Activated T-cell treated with anti-CD3 and anti-CD28 coated beads, Interleukin-2, amount 50 U/mL, for 1 hour (primary cell): ENCODE results near the gene TMEM235.

Experiments
- DNase-seq: peaks from one replicate; pipeline ENCODE4 v3.0.0-alpha.2; 2020

Gene TMEM235

DNA sequence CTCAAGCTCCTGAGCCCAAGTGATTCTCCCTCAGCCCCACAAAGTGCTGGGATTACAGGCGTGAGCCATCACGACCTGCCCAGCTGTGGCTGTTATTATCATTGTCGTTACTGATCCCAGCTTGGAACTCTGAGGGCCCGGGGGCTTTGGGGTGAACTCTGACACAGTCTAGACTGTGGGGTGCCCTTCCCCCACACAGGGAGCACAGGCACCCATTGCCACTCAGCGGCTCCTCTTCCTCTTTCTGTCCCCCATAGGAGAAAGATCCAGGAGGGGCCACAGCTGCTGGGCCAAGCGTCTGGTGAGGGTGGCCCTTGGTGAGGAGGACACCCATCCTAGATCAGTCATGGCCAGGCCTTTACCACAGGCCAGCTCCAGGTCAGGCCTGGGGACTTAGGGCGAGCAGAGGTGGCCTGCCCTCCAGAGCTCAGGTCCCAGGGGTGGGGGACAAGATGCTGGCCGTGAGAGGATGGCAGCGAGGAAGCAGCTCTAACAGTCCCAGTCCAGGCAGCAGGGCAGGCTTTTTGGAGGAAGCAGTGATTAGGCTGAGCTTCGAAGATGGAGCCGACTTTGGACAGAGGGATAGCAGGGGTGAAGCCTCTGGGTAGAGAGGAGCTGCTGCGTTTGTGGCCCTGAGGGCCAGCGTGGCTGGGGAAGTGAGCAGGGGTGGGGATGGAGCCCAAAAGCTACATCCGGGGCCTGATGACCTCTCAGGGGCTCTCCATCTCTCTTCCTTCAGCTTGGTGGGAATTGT is 24.7 kb downstream of the TMEM235 start:
- DNase-seq: no peak

DNA sequence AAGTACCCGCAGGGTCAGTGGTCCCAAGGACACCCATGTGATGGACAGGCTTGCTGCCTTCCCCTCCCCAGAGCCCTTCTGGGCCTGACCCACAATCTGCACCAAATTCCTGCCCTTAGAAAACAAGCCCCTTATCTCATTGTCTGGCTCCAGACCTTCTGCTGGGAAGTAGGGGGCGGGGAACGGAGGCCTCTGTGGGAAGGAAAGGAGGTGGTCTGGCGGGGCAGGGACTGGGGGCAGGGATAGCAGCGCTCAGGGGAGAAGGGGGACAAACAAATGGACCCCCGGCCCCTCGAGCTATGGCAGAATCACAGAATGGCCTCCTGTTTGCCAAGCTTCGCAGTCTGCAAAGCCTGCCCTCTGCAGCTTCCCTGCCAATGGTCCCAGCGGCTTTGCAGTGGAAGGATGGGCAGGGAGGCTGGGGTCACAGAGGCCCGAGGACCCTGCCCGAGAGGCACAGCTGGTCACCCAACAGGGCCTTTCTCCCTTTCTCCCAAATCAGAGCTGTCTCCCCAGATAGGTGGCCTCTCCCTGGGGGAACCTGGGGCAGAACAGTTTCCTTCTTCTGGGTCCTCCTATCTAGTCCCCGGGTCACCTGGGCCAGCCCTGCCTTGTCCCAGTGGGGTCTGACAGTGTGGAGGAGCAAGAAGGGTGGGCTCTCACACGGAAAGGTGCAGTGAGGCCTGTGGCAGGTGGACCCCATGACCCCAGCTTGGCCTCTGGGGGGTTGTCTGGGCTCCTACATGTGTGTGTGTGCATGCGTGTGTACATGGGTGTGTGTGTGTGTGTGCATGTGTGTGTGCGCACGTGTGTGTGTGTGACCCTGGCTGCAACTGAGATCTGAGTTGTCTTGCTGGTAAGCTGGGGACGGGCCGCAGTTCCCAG is 25.5 kb downstream of the TMEM235 start:
- DNase-seq: no peak

DNA sequence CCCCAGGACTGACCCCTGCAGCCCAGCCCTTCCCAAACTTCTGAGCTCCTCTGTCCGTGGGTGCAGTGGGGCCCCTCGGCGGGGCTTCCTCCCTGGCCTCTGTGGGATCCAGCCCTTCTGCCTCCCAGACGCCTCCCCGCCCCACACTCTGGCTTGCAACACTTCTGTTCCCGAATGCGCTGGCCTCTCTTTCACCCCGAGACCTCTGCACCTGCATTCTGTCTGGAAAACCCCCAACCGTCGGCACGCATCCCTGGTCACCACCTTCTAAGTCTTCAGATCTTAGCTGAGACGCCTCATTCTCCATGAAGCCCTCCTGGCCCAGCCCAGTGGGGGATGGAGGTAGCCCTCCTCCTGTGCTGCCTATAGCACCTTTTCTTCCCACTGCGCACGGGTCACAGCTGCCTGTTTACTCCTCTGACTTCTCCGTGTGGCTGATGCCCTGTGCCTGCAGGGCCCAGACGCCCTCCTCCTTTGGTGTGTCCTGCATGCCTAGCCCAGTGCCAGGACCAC is 26.4 kb downstream of the TMEM235 start:
- no peak for DNase-seq

DNA sequence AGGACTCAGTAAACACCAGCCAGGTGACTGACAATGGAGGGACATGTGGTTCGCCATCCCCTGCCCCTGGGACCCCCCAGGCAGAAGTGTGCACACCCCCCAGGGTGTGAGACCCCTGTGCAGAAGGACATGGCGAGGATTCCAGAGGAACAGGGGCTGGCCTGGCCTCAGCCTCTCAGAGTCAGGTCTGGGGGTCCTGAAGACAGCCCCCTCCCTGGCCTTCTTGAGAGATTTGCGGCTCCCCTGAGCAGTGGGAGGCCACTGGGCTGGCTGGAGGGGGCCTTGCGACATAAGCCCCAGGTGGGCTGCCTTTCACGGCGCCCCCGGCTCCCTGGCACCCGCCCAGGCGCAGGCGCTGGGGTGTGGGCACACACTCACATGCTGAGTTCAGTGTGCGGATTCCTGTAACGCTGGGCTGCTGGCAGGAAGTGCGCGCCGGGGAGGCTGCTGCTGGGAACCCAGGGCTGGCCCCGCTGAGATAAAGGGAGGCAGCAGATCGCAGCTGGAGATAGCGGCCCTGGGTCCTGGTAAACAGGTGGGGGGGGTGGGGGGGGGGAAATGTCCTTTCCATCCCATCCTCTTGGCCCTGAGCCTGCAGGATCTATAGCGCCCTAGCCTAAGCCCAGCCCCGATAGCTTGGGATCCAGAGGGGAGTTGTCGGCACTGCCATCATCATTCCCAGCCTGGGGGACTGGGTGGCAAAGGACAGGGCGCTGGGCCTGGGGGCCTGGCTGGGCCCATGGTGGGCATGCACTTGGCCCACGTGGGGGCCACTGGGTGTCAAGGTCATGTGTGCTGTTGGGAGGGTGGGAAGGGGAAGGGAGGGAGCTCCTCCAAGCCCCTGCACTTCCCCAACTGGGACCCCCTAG is 27.1 kb downstream of the TMEM235 start:
- DNase-seq: peak; percentile 70

DNA sequence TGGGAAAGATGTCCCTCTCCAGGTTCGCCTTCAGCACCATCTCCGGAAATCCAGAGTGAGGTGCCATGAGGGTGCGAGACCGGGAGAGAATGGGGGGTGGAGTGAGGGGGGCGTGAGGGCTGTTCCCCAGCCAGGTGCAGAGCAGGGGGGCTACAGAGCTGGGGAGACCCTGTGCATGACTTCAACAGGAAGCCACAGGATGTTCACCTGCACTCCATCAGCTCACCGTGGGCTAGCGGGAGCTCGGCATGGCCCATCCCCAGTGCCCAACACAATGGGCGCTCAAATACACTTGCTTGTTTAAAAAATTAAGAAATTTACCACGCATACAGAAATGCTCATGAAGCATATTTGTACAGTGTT is 27.7 kb downstream of the TMEM235 start:
- DNase-seq: no peak

DNA sequence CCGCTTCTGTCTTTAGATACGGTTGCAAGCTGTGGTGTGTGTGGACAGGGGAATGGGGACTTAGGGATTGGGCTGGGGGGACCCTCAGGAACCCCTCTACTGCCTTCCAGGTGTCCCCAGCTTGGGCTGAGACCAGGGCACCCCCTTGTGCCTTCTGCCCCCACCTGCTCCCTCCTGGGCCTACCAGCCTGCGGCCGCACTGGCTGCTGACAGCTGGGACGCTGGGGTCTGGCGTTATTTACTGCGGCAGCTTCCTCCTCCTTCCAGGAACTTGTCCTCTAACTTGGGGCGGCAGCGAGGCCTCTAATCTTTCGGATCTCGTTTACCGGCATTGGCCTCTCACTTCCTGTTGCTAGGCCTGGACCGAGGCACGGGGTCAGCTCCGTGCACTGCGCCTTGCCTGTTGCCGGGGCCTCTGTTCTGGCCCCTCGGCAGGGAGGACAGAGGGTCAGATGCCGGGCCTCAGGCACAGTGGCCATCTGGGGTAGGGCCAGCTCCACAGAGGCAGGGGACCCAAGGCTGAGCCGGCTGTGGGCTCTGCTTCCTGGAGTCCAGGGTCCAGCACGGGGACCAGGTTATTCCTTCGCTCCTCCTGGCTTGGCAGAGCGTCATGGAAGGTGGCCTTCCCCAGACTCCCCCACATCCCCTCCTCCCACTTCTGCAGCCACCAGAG is 31.8 kb downstream of the TMEM235 start:
- DNase-seq: no peak

DNA sequence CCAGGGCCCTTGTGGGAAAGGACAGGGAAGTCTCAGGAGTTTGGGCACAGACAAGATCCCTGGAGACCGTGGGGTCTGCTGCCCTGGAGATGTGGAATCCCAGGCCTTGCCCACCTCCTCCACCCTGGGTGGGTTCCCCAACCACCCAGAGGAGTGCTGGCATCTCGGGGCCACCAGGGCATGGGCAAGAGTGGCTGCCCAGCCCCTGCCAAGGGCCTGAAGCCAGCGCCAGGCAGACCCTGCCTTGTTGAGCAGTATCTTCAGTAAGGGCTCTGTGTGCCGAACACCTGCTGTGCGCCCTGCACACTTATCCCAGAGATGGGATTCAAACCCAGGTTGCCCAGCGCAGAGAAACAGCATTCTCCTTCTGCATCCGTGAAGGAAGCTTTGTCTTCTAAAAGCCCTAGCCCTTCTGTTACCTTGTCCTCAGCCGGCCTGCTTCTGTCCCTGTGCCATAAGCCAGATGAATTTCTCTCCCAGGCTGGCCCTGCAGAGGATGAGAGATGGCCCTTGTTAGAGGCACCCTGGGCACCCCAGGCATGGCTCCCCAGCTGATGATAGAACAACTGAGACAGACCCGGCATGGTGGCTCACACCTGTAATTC is 32.4 kb downstream of the TMEM235 start:
- DNase-seq: no peak

DNA sequence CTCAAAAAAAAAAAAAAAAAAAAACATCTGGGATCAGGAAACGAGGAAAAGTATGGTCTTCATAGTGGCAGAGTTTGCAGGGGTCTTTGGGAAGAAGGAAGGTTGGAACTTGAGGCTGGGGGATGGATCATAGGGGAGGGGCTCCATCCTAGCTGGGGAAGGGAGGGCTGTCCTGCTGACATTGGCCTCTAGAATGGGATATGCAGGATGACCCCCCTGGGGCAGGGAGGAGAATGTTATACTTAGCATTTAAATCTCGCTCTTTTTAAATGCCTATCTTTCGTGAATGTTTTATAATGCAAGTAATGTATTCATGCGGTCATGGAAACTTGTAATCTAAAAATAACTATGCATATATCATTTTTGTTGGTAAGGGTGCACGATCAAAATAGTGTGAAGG is 33.2 kb downstream of the TMEM235 start:
- no peak for DNase-seq

DNA sequence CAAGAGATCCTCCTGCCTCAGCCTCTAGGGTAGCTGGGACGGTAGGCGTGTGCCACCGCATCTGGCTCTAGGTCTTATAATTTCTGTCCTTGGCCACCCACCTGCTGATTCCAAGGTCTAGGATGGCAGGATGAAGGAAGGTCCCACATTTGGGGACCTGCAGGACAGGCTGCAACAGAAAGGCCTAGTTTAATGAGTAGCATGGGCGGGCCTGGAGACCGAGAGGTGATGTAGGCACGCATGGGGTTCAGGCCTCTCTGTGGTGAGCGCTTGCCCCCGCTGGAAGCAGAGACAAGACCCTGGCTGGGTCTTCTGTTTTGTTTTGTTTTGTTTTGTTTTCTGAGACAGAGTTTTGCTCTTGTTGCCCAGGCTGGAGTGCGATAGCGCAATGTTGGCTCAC is 33.7 kb downstream of the TMEM235 start:
- DNase-seq: no peak

DNA sequence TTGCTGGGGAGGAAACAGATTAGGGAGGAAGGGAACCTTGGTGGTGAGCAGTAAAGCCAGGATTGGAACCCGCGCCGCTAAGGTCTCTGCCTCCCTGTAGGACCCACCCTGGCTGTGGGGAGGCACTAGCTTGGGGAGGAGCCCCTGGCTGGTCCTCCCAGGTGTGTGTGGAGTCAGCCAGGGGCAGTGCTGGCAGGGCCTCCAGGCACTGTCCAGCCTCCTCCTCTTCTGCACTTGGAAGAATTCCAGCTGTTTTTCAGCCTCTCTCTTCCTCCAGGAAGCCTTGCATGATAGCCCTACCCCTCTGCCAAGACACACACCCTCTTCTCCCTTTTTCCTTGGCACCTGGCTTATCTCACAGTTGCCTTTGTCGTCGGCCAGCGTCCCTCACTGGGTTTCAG is 34.8 kb downstream of the TMEM235 start:
- DNase-seq: no peak

DNA sequence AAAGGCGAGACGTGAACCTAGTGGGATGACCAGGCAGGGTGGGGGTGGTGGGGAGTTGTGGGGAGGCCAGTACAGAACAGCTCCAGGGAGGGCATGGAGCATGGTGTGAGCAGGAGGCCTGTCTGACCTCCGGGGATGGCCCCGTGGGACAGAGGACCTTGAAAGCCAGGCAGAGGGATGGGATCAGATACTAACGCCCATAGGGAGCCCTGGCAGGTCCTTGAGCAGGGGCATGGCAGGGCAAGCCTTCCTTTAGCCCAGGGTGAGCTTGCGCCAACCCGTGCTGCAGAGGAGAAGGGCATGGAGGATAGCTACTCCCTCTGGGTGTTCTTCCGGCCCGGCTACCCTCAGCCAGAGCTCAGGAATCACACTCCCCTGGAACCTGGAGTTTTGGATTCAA is 35.3 kb downstream of the TMEM235 start:
- no peak for DNase-seq

DNA sequence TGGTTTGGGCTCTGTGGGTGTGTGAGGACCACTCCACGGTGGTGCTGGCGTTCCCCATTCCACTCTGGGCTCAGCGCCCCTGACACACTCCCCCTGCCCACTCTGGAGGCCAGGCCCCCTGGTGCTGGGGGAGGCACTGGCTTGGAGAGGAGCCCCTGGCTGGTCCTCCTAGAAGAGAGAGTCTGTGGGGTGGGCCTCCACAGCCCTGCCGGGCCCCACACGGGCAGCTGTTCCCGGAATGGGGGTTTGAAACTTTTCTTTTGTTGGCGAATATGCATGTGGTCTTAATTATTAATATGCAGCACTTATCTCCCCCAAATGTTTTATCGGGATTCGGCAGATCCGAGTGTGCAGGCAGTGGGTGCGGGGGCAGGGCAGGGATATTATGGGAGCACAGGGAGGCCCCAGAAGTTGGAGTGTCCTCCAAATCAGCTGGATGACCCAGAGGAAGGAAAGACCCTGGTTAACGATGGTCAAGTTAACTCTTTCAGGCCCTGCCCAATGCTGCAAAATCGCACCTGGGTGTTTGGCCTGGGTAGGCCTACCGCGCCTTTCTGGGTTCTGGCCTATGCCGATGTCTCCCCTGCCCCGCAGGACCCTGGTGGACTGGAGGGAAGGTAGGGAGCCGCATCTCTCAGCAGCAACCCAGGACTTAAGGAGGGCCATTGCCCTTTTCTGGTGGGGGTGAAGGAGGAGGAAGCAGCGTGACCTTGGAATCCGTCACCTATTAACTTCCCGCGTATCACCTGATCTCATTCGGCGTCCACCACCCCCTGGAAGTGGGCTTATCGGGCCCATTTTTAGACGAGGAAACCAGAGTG is 36.0 kb downstream of the TMEM235 start:
- DNase-seq: no peak

DNA sequence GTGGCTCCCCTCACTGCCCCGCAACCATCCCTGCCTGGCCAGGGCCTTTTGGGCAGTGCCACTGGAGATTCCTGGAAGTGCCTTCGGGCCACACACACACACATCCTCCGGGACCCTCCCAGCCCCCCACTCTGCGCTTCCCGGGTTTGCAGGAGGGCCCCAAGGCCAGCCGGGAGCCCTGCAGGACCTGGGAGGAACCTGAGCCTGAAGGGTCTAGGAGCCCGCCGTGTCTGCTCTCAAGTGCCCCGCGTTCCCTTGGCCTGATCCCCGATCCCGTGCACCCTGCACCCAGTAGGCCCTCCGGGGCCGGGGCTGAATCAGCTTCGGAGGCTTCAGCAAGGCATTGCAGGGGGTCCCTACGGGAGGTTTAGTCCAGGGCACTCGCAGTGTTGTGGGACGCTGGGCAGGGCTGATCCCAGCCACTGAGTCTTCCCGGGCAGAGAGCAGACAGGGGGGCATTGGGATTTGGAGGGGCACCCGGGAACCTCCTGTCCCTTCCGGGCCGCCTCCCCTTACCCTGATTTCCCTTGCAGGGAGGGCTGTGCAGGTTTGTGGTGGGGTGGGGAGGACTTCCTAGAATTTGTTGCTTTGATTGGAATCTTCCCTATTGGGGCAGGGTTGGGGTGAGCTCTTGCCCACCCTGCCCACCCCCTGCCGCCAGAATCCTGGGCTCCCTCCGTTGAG is 36.9 kb downstream of the TMEM235 start:
- DNase-seq: no peak

DNA sequence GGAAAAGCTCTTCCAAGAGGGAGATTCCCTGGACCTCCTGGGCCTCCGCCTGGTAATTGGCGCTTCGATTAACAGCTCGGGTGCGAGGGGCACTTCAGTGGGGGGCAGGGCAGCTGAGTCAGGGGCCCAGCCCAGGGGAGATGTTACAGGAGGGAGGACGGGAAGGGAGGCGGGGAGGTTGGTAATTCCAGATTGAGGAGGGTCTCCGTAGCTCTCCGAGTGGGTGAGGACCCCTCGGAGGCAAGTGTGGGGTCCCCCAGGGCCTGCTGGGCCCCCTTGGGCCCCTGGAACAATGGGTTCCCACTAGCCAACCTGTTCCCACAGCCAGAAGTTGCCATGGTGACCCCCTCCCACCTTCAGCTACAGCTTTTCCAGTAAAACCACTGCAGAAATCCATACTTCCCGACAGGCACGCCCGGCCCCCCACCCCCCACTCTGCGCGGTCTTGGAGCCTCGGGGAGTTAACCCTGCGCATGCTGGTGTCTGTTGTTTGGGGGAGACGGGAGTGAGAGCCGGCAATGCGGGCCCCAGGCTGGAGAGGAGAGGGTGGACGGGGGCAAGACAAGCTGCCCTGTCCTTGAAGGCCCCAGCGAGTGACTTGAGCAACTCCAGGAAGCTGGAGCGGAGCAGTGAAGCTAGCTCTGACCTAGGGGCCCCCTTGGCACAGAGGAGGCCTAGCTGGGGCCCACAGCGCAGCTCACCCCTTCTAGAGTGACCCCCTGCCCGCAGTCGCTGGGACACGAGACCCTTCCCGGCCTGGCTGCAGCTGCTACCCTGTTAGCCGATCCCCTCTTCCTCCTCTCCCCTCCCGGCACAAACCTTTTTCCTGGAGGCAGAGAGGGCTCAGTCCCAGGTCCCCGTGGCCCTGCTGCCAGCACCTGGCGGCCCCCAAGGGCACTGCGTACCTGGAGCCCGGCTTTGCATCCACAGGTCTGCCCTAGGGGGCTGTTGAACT is 37.8 kb downstream of the TMEM235 start:
- DNase-seq: no peak

DNA sequence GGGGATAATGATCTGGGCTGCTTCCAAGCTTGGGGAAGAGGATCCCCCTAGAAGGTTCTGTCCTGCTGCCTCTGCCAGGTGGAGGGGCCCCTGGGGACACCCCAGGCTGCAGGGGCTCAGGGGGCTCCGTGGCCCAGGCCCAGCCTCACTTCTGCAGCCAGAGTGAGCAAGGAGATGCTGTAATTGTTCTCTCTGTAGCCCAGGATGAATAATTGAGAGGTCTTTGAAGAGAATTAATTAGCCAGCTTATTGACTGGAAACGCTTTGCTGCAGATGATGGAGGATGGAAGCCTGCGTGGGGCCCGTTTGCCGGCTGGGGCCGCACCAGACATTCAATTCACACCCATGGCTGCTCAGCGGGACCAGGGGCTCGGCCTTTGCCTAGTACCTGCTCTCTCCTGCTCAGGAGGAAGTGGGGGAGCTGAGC is 38.5 kb downstream of the TMEM235 start:
- DNase-seq: peak; percentile 18

DNA sequence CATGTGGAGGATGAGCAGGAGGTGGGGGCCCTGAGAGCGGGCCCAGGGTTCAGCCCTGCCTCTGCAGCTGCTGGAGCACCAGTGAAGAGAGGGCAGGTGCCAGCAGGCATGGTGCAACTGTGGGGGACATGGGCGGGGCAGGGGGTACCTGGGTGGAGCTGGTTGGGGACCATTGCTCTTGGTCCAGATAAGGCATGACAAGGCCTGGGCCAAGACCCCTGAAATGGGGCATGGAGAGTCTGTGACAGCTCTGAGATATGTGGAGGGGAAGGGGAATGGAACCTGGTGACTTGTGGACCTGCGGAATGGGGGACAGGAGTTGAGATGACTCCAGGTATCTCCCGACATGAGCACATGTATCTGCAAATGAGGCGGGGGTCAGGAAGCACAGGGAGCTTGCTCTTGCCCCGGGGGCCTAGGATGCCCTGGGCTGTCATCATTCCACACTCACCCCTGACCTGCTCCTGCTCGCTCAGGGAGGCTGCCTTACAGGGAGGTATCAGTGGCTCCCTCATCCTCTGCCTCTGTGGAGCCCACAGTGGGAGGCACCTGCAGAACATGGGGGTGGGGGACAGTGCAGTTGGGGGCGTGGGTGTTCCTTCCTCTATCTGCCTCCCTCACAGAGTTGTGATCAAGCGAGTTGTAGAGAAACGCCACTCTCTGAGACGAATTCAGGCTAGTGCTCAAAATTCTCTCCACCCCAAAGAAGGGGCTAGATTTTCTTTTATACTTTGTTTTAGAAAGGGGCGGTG is 40.2 kb downstream of the TMEM235 start:
- DNase-seq: peak; percentile 19

DNA sequence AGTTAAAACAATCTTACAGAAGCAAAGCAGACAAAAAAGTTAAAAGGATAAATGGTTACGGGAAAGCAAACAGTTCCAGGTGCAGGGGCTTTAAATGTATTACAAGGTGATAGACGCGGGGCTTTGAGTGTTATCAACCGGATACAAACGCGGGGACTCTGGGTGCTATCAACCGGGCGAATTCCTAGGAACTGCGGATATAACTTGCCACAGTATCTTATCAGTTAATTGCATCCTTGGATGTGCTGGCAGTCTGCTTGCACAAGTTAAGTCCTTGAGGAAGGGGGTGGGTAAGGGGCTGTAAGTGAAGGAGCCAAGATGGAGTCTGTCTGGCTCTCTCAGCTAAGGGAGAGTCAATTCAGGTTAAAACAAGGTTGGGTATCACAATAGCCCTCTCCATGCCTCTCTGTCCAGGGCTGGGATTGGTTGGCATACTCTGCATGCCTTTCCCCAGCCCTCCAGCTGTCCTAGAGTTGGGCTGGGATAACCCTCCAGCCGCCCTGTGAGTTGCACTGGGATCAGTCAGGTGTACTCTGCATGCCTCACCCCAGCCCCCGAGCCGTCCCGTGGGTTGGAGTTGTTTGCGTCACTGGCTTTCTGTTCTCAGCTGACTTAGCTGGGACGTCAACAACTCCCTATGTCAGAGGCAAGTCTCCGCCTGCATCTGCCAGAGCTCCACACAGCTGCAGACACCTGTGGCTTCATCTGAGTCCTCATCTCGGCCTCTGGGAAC is 40.9 kb downstream of the TMEM235 start:
- DNase-seq: peak; percentile 71

DNA sequence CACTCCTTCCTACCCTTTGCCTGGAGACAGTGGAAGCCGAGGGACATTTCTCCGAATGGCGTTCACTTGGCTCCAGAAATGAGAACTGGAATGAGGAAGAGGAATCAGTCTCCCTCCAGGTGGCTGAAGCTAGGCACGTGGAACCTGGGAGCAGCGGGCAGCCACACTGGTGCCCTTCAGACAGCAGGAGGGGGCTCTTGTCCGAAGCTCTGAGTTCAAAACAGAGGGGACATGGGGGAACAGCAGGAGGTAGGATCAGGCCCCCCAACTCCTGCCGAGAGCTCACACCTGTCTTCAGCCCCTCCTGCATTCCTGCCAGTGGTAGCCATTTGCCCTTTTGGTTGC is 41.5 kb downstream of the TMEM235 start:
- DNase-seq: peak; percentile 17
